NCI-H774 (cell line): ENCODE data around the gene UTS2B.

ENCODE experiments used
- DNase-seq: peaks from one replicate; lab custom pipeline; 2025; lab: John Stamatoyannopoulos, UW

UTS2B gene

DNA sequence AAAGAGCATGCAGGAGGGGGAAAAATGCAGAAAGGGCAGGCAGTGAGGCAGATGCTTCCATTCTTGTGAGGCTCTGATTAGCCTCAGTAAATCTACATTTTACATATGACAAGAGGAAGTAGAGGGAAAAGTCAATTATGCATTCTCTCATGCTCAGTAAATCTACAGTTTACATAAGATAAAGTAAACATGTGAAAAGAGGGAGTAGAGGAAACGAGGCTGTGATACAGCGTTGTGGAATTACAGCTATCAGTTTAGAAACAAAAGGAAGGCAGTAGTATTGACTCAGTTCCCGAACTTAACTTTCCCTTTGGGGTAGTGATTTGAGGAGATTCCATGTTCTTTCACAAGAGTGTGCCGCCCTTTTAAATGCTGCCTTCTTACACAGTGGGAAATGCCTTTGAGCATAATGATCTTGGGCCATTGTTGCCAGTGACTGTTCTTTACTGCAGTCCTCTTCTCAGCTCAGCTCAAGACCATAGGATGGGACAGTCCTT, 92.0 kb downstream of the UTS2B start:
- DNase-seq: peak; percentile 21

DNA sequence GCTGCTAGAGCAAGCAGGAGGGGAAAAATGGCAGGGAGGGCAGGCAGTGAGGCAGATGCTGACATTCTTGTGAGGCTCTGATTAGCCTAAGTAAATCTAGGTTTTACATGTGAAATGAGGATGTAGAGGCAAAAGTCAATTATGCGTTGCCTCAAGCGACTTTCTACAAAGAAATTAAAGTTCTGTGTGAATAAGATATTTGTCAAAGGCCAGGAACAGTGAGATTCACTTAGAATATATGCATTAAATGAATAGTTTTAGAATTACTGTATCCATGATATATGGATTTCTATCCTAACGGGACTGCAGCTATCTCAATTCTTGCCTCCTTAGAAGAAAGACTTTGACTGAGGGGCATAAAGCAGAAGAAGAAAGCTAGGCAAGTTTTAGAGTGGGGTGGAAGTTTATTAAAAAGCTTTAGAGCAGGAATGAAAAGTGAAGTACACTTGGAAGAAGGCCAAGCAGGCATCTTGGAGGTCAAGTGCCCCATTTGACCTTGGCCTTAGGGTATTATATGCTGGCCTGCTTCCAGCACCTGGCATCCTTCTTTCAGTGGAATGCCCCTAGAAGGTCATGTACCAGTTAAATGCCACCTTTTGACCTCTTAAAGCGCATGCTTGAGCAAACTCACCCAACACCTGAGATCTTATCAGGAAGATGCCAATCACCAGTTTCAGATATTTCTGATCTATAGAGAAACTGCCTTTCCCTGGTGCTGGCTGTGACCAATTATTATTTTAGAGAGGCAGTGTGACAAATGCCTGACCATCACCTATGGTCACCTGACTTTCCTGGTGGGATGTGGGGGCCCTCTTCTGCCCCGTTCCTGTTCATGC, 93.1 kb downstream of the UTS2B start:
- DNase-seq: no peak

DNA sequence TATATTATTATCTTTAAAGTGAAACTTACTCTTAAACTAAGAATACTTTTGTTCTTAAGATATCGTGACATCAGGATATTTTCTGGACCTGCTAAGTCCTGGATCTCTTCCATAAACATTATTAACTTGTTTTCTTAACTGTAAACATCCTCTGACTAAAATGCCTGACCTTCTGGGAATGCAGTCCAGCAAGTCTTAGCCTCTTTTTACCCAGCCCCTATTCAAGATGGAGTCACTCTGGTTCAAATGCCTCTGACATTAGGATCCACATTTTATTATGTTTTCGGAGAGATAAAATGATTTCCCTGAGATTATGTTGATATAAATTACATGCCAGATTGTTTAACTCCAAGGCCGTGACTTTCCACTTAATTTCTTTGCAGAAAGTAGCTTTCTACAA, 93.7 kb downstream of the UTS2B start:
- DNase-seq: no peak

DNA sequence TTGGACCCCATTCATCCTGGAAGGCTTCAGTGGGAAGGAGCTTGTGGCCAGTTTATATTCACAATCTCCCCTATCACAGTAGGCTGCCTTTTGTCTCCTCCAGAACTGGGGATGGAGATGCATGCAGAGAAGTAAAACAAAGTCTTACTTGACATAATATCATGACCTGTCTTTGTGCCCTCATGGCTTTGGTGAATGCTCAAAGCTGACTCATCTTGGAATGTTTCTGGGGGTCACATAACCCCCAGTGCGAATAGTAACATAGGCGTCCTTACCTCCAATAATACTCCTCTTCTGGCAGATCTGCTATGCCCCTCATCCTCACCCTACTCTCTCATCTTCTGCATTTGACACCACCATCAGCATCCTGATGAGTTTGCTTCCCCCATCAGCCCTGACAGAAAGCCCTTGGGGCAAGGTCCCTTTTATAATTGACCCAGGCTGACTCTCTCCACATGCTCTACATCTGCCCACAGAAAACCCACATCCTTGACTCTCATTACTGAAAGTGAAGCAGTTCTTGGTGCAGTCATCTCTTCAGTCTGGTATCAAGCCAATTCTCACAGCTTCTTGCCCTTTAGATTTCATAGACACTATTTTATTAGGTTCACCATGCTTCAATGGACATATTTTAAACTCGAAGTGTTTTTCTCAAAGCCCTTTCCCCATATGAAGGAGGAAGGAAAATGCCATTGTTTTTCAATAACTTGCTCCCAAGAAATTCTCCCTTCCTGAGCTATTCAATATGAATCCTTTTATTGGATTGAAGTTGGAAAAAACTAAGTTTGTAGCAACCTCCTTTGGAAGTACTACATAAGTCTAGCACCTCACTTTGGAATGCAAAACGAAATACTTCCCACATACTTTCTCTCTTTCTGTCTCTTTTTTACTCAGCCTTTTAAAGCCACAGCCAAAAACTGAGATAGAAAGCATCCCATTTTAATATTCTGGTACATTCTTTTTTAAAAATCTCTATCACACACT, 94.7 kb downstream of the UTS2B start:
- DNase-seq: no peak

DNA sequence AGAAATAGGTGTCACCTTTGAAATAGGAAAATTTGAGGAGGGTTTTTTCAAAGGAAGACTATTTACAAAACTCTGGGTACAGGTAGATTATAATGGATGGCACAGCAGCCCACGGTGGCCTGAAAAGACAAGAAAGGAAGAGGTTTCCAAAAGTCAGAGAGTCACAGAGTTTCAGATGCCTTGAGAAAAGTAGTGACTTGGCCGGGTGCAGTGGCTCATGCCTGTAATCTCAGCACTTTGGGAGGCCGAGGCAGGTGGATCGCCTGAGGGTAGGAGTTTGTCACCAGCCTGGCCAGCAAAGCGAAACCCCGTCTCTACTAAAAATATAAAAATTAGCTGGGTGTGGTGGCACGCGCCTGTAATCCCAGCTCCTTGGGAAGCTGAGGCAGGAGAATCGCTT, 96.1 kb downstream of the UTS2B start:
- no peak for DNase-seq

DNA sequence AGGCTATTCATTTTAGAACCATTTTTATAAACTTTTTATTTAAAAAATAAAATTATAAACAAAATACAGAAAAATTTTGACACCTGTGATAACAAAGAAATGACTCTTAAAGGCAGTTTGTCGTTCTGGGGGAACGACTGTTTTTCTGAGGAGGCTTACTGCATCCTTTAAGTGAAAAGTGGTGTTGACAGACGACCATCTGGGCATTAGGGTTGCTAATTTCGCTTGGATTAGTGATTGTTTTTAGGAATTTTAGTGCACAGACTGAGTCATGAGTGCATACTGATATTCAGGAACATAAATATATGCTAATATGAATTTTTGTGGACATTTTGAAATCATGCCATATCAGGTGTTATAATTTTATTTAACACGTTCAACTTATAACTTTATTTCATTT, 102.8 kb downstream of the UTS2B start:
- DNase-seq: no peak

DNA sequence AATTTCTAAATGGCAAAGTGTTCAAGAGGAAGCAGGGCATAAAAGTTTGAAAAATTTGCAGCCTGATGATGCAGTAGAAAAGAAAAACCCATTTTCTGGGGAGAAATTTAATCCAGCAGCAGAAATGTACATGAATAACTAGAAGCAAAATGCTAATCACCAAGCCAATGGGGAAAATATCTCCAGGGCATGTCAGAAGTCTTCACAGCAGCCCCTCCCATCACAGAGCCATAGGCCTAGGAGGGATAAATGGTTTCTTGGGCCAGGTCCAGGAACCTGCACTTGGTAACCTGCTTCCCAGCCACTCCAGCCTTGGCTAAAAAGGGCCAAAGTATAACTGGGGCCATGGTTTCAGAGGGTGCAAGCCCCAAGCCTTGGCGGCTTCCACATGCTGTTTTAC, 108.7 kb downstream of the UTS2B start:
- no peak for DNase-seq

DNA sequence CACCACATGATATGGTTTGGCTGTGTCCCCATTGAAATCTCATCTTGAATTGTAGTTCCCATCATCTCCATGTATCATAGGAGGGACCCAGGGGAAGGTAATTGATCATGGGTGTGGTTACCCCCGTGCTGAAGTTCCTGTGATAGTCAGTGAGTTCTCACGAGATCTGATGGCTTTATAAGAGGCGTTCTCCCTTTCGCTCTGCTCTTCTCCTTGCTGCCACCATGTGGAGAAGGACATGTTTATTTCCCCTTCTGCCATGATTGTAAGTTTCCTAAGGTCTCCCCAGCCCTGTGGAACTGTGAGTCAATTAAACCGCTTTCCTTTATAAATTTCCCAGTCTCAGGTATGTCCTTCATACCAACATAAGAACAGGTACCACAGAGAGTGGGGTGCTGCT, 109.4 kb downstream of the UTS2B start:
- DNase-seq: no peak

DNA sequence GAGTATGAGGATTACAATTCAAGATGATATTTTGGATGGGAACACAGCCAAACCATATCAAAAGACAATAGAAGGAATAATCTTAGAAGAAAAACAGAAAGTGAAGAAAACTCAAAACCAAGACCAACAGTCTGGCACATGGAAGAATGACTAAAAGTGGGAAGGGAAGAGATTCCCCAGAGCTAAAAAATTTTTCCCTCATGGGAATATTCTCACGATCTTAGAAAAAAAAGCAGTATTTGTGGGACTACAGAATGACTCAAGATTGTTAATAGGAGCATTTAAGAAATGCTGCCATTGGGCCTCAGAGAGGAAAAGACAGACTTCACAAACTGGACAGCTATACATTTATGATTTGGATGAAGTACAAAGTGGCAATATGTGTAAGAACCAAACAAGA, 113.0 kb downstream of the UTS2B start:
- no peak for DNase-seq
